NCI-H2227 (cell line): ENCODE results near the gene BICDL1.

Source experiments
- DNase-seq: peaks from one replicate; lab custom pipeline; 2025; ENCODE audit not compliant: unreplicated experiment; lab: John Stamatoyannopoulos, UW

Gene BICDL1

GRCh38 chr12:120077260-120077659 is 88.2 kb downstream of the BICDL1 start:
- no peak for DNase-seq

- DNase-seq = no peak
Measured at GRCh38 chr12:120078868-120079267, 89.8 kb downstream of the BICDL1 start.

- DNase-seq = no peak
Measured at GRCh38 chr12:120079411-120080400, 90.7 kb downstream of the BICDL1 start.

- DNase-seq = no peak
Measured at GRCh38 chr12:120081641-120082040, 92.6 kb downstream of the BICDL1 start.

GRCh38 chr12:120085920-120086645 is 97.0 kb downstream of the BICDL1 start:
- DNase-seq = no peak

- peak; percentile 100 for DNase-seq
Measured at GRCh38 chr12:120086801-120087621, 98.0 kb downstream of the BICDL1 start.

GRCh38 chr12:120089105-120089504 is 100.1 kb downstream of the BICDL1 start:
- DNase-seq = peak; percentile 17

- DNase-seq = no peak
Measured at GRCh38 chr12:120089796-120090195, 100.8 kb downstream of the BICDL1 start.

- peak; percentile 28 for DNase-seq
Measured at GRCh38 chr12:120090206-120090605, 101.2 kb downstream of the BICDL1 start.

- no peak for DNase-seq
Measured at GRCh38 chr12:120090626-120091295, 101.7 kb downstream of the BICDL1 start.

- peak; percentile 36 for DNase-seq
Measured at GRCh38 chr12:120091371-120092090, 102.5 kb downstream of the BICDL1 start.

GRCh38 chr12:120092551-120093335 is 103.7 kb downstream of the BICDL1 start:
- DNase-seq = peak; percentile 33

- no peak for DNase-seq
Measured at GRCh38 chr12:120093336-120093591, 104.2 kb downstream of the BICDL1 start.

GRCh38 chr12:120093592-120094355 is 104.7 kb downstream of the BICDL1 start:
- peak; percentile 84 for DNase-seq

GRCh38 chr12:120094485-120094884 is 105.4 kb downstream of the BICDL1 start:
- no peak for DNase-seq

GRCh38 chr12:120095331-120095730 is 106.3 kb downstream of the BICDL1 start:
- DNase-seq = no peak

- DNase-seq = no peak
Measured at GRCh38 chr12:120095736-120096135, 106.7 kb downstream of the BICDL1 start.

- DNase-seq = no peak
Measured at GRCh38 chr12:120096671-120097202, 107.7 kb downstream of the BICDL1 start.
